Endodermal cell (in vitro differentiated cells): Measurements from ENCODE around the gene GCN1. TPM values are rescaled to one million over a fixed set of nuclear protein-coding genes. Genes with fewer than 3 reads are reported as not detected.

Experiments
- DNase-seq: peaks from one replicate; pipeline ENCODE4 v3.0.0-alpha.2; 2017
- H3K27ac ChIP-seq: 2 replicates; pipeline ENCODE4 v1.5.1; 2013; ENCODE audit warnings: mild to moderate bottlenecking, low read depth, low read length, moderate library complexity
- H3K27me3 ChIP-seq: 2 replicates; pipeline ENCODE4 v1.6.1; 2013; ENCODE audit warnings: mild to moderate bottlenecking, low read length, moderate library complexity; ENCODE audit not compliant: insufficient read depth, control insufficient read depth, poor library complexity, severe bottlenecking
- H3K36me3 ChIP-seq: 2 replicates; pipeline ENCODE4 v1.7.0; 2013; ENCODE audit warnings: mild to moderate bottlenecking, low read length, moderate library complexity; ENCODE audit not compliant: control insufficient read depth, insufficient read depth
- H3K4me1 ChIP-seq: one replicate; pipeline ENCODE4 v1.7.0; 2013; ENCODE audit warnings: low read length; ENCODE audit not compliant: control insufficient read depth, insufficient read depth
- H3K4me3 ChIP-seq: 2 replicates; pipeline ENCODE4 v1.5.1; 2013; ENCODE audit warnings: mild to moderate bottlenecking, low read length, moderate library complexity
- H3K9ac ChIP-seq: 2 replicates; pipeline ENCODE4 v1.6.1; 2013; ENCODE audit warnings: mild to moderate bottlenecking, low read length, moderate library complexity; ENCODE audit not compliant: poor library complexity, severe bottlenecking; ENCODE audit errors: extremely low read depth
- H3K9me3 ChIP-seq: 2 replicates; pipeline ENCODE4 v1.6.1; 2013; ENCODE audit warnings: mild to moderate bottlenecking, low read length, moderate library complexity; ENCODE audit not compliant: control insufficient read depth
- H3K27ac Mint-ChIP-seq: 2 replicates; pipeline ENCODE4 v1.8.0; 2020; ENCODE audit warnings: mixed read lengths
- H3K27me3 Mint-ChIP-seq: 2 replicates; pipeline ENCODE4 v1.8.0; 2021; ENCODE audit warnings: mild to moderate bottlenecking, mixed read lengths; ENCODE audit not compliant: insufficient read depth
- H3K36me3 Mint-ChIP-seq: 2 replicates; pipeline ENCODE4 v1.8.0; 2020; ENCODE audit warnings: low read depth, mixed read lengths
- H3K4me1 Mint-ChIP-seq: 2 replicates; pipeline ENCODE4 v1.8.0; 2020; ENCODE audit warnings: mixed read lengths
- H3K4me3 Mint-ChIP-seq: 2 replicates; pipeline ENCODE4 v1.8.0; 2020; ENCODE audit warnings: mild to moderate bottlenecking, moderate library complexity, mixed read lengths
- H3K9me3 Mint-ChIP-seq: 2 replicates; pipeline ENCODE4 v1.8.0; 2020; ENCODE audit warnings: mild to moderate bottlenecking, mixed read lengths
- CTCF ChIP-seq: fragments of 200-600 bp; sonication (generic); conservative IDR thresholded peaks from 2 replicates; pipeline ENCODE4 v1.5.0; 2021; ENCODE audit warnings: antibody characterized with exemption, mild to moderate bottlenecking
- WGBS, 2 experiments: methylation state at CpG; one replicate each; pipeline versions ENCODE4 v1.1.5 to v1.1.7; 2013; ENCODE audit warnings: missing lambda C conversion rate in 2 of 2, mixed read lengths in 1 of 2; ENCODE audit not compliant: insufficient coverage in 1 of 2, insufficient read length in 1 of 2; 5-methylcytosine and 5-hydroxymethylcytosine counted together
- total RNA-seq, 2 donors: library from RNA; stranded (reverse); fragmentation: NEBNext Ultra II Directional in 1 of 2; extraction: Animal tissue kit (Norgen Biotek cat#: 25700) in 1 of 2; gene quantifications; 2 replicates in 1 of 2; 3 replicates in 1 of 2; pipeline ENCODE4 v1.2.1, GENCODE V29; 2021

Gene GCN1
- total RNA-seq, 2 donors from 2014 or later: 133 to 143 TPM

GRCh38 chr12:120091371-120092090, 103.0 kb downstream of the GCN1 start:
- Mint-ChIP-seq H3K27me3 (no peaks in the 10 kb centered on the region), H3K9me3 (no peaks in the 10 kb centered on the region), H3K27ac (peak overlapping the region; percentile 31), H3K4me1 (peaks cover 9% of the 10 kb centered on the region), H3K36me3 (peaks cover 16% of the 10 kb centered on the region), H3K4me3 (no peak overlapping the region)
- Histone ChIP-seq H3K27ac (no peak overlapping the region), H3K4me3 (no peak overlapping the region), H3K36me3 (peaks cover 10% of the 10 kb centered on the region), H3K9me3 (no peaks in the 10 kb centered on the region), H3K27me3 (no peaks in the 10 kb centered on the region), H3K9ac (no peak overlapping the region), H3K4me1 (peaks cover 5% of the 10 kb centered on the region)
- no peak for TF ChIP-seq CTCF
- no peak for DNase-seq
- 93 to 94% methylated on average over 10 to 12 of the region's 12 CpGs for WGBS, 2 experiments

GRCh38 chr12:120090626-120091295, 103.8 kb downstream of the GCN1 start:
- Histone ChIP-seq H3K4me1 (peaks cover 5% of the 10 kb centered on the region), H3K9me3 (no peaks in the 10 kb centered on the region), H3K27ac (peak overlapping the region; percentile 53), H3K9ac (no peak overlapping the region), H3K27me3 (no peaks in the 10 kb centered on the region), H3K36me3 (peaks cover 5% of the 10 kb centered on the region), H3K4me3 (no peak overlapping the region)
- H3K4me1 Mint-ChIP-seq: peaks cover 16% of the 10 kb centered on the region
- H3K4me3 Mint-ChIP-seq: no peak overlapping the region
- 92 to 93% methylated on average over 14 to 19 of the region's 19 CpGs for WGBS, 2 experiments
- H3K27me3 Mint-ChIP-seq: no peaks in the 10 kb centered on the region
- no peak for TF ChIP-seq CTCF
- DNase-seq: no peak
- H3K36me3 Mint-ChIP-seq: peaks cover 12% of the 10 kb centered on the region
- peak overlapping the region; percentile 39 for H3K27ac Mint-ChIP-seq
- no peaks in the 10 kb centered on the region for H3K9me3 Mint-ChIP-seq

GRCh38 chr12:120090206-120090605, 104.3 kb downstream of the GCN1 start:
- H3K4me3 ChIP-seq: no peak overlapping the region
- peaks cover 5% of the 10 kb centered on the region for H3K4me1 ChIP-seq
- no peak for TF ChIP-seq CTCF
- H3K36me3 ChIP-seq: peaks cover 5% of the 10 kb centered on the region
- Mint-ChIP-seq H3K27ac (peak overlapping the region; percentile 39), H3K27me3 (no peaks in the 10 kb centered on the region), H3K4me3 (no peak overlapping the region), H3K36me3 (peaks cover 11% of the 10 kb centered on the region), H3K4me1 (peaks cover 18% of the 10 kb centered on the region), H3K9me3 (no peaks in the 10 kb centered on the region)
- DNase-seq: no peak
- peak overlapping the region; percentile 53 for H3K27ac ChIP-seq
- no peaks in the 10 kb centered on the region for H3K27me3 ChIP-seq
- no peaks in the 10 kb centered on the region for H3K9me3 ChIP-seq
- WGBS, 2 experiments: 88 to 100% methylated on average over 2 to 3 of the region's 3 CpGs
- H3K9ac ChIP-seq: no peak overlapping the region
